ENCODE data around the gene UBE4B.

- TF ChIP-seq EZH2 (IDR thresholded peaks at IDR 0.05; ENCODE audit: insufficient read depth, poor library complexity, severe bottlenecking) (no peak), EZH2phosphoT487 (IDR thresholded peaks at IDR 0.05; ENCODE audit: insufficient read depth, low read depth) (no peak)
These were observed 23.8 kb downstream of the UBE4B start for GRCh38 chr1:10056599-10056987.

Data from GM23248 (cell line).